Neutrophil (primary cell): ENCODE measurements around the gene KLF9.
A peak's percentile ranks its signal among the peaks of the same experiment; 100 is the strongest.

Source experiments
- H3K27ac ChIP-seq: fragments of 200-600 bp; sonication (generic); 2 replicates; pipeline ENCODE4 v1.5.1; 2016; ENCODE audit warnings: mild to moderate bottlenecking, moderate library complexity
- H3K27me3 ChIP-seq: fragments of 200-600 bp; sonication (generic); 2 replicates; pipeline ENCODE4 v1.6.0; 2016; ENCODE audit warnings: mild to moderate bottlenecking
- H3K36me3 ChIP-seq: fragments of 200-600 bp; sonication (generic); 2 replicates; pipeline ENCODE4 v1.5.1; 2017
- H3K4me1 ChIP-seq, 2 experiments: fragments of 200-600 bp in 1 of 2; sonication (generic) in 1 of 2; 1 replicate in 1 of 2; 2 replicates in 1 of 2; pipeline versions ENCODE4 v1.5.1 to v1.6.1; 2013 to 2016; ENCODE audit warnings: low read depth in 1 of 2, low read length in 1 of 2, mild to moderate bottlenecking in 1 of 2, moderate library complexity in 1 of 2; ENCODE audit not compliant: control insufficient read depth in 1 of 2, insufficient read depth in 1 of 2
- H3K4me3 ChIP-seq, 2 experiments: fragments of 200-600 bp in 1 of 2; sonication (generic) in 1 of 2; 1 replicate in 1 of 2; 2 replicates in 1 of 2; pipeline ENCODE4 v1.5.1; 2013 to 2016; ENCODE audit warnings: low read depth in 1 of 2, low read length in 1 of 2, mild to moderate bottlenecking in 1 of 2, moderate library complexity in 1 of 2
- H3K9me3 ChIP-seq: fragments of 200-600 bp; sonication (generic); 2 replicates; pipeline ENCODE4 v1.5.1; 2016
- TF ChIP-seq, protein P1 (sequence below): fragments of 200-600 bp; sonication (generic); IDR thresholded peaks from 2 replicates; pipeline ENCODE4 v1.5.1; 2016; ENCODE audit warnings: antibody characterized with exemption

The KLF9 gene

DNA sequence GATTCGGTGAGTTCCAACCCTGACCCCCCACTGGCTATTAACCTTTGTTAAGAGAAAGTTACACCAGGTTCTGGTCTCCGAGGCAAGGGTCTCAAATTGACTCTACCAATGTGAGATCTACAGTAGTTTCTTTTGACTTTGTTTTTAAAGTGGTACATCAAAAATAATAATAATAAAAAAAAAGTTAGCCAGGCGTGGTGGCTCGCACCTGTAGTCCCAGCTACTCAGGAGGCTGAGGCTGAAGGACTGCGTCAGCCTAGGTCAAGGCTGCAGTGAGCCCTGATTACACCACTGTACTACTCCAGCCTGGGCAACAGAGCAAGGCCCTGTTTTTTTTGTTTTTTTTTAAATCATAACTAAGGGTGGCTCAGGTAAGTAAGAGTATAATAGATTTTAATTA is 1.0 kb upstream of the KLF9 start:
- Histone ChIP-seq H3K27ac (no peak overlapping the region), H3K4me1 (peaks cover 40 to 42% of the 10 kb centered on the region in 2 experiments), H3K9me3 (no peaks in the 10 kb centered on the region), H3K27me3 (peaks cover 95% of the 10 kb centered on the region), H3K4me3 (no peak overlapping the region), H3K36me3 (no peaks in the 10 kb centered on the region)
- TF ChIP-seq, protein P1, sequence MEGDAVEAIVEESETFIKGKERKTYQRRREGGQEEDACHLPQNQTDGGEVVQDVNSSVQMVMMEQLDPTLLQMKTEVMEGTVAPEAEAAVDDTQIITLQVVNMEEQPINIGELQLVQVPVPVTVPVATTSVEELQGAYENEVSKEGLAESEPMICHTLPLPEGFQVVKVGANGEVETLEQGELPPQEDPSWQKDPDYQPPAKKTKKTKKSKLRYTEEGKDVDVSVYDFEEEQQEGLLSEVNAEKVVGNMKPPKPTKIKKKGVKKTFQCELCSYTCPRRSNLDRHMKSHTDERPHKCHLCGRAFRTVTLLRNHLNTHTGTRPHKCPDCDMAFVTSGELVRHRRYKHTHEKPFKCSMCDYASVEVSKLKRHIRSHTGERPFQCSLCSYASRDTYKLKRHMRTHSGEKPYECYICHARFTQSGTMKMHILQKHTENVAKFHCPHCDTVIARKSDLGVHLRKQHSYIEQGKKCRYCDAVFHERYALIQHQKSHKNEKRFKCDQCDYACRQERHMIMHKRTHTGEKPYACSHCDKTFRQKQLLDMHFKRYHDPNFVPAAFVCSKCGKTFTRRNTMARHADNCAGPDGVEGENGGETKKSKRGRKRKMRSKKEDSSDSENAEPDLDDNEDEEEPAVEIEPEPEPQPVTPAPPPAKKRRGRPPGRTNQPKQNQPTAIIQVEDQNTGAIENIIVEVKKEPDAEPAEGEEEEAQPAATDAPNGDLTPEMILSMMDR, result no peak

DNA sequence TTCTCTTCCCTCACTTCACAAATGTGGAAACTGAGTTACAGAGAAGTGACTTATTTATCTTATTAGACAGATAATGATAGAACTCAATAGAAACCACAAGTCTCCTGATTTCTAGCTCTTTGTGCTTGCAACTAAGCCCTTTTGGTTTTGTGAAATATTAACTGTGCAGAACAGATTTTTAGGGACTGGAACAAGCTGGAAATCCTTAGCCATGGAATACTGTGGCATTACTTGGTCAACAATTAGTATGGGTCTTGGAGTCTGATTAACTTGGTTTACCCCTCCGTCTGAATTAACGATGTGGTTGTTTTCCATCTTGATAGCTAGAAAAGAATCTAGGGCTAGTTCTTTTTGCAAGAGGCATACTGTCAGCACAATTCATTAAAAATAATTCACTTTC is 584 bp upstream of the KLF9 start:
- H3K27ac ChIP-seq, result no peak overlapping the region
- TF ChIP-seq, protein P1, result no peak
- no peaks in the 10 kb centered on the region for H3K36me3 ChIP-seq
- peaks cover 95% of the 10 kb centered on the region for H3K27me3 ChIP-seq
- peaks cover 36 to 37% of the 10 kb centered on the region in 2 experiments for H3K4me1 ChIP-seq
- no peaks in the 10 kb centered on the region for H3K9me3 ChIP-seq
- H3K4me3 ChIP-seq, result no peak overlapping the region

GRCh38 chr9:70413464-70413798 is 1.0 kb downstream of the KLF9 start:
- H3K9me3 ChIP-seq, result no peaks in the 10 kb centered on the region
- H3K36me3 ChIP-seq, result no peaks in the 10 kb centered on the region
- H3K27ac ChIP-seq, result peak overlapping the region; percentile 67
- TF ChIP-seq, protein P1, result no peak
- peaks cover 21 to 22% of the 10 kb centered on the region in 2 experiments for H3K4me1 ChIP-seq
- H3K27me3 ChIP-seq, result peaks cover 83% of the 10 kb centered on the region
- H3K4me3 ChIP-seq, result peak overlapping the region; percentile 60 to 83

DNA sequence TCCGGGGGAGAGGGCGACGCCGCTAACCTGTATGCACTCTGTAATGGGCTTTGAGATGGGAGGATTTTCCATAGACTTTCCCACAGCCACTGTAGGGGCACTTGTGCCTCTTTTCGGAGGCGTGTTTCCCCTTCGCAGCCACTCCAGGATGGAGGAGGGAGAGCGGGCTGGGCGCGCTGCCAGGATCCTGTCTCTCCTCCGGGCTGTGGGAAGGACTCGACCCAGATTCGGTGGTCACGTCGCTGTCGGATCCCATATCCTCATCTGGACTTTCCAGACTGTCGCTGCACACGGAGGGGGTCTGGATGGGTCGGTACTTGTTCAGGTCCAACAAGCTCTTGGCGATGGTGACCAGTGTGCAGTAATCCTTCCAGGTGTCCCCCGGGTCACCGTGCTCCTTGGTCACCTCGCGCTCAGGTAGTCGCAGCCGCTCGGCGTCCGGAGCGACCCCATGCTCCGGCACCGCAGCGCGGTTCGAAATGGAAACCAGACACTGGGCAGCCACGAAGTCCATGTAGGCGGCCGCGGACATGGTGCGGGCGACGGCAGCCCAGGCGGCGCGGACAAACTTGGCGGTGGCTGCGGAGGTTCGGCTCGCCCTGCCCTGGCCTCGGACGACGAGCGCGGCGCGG is 1.5 kb downstream of the KLF9 start:
- no peaks in the 10 kb centered on the region for H3K9me3 ChIP-seq
- no peak overlapping the region for H3K27ac ChIP-seq
- H3K36me3 ChIP-seq, result no peaks in the 10 kb centered on the region
- TF ChIP-seq, protein P1, result no peak
- peak overlapping the region; percentile 60 to 83 for H3K4me3 ChIP-seq
- peaks cover 16 to 18% of the 10 kb centered on the region in 2 experiments for H3K4me1 ChIP-seq
- peaks cover 78% of the 10 kb centered on the region for H3K27me3 ChIP-seq

GRCh38 chr9:70411930-70412831 is 2.3 kb downstream of the KLF9 start:
- Histone ChIP-seq H3K4me3 (peak overlapping the region; percentile 60 to 83), H3K9me3 (no peaks in the 10 kb centered on the region), H3K27ac (no peak overlapping the region), H3K4me1 (peaks cover 14 to 18% of the 10 kb centered on the region in 2 experiments), H3K27me3 (peaks cover 70% of the 10 kb centered on the region), H3K36me3 (no peaks in the 10 kb centered on the region)
- TF ChIP-seq, protein P1, result no peak
